OCI-LY7 (cell line): ENCODE measurements around the gene NRCAM. TPM values are rescaled to one million over a fixed set of nuclear protein-coding genes. Genes with fewer than 3 reads are reported as not detected.

Experiments
- BruUV-seq: library from RNA; stranded (reverse); fragments of 400-500 nt; replicated peaks from 2 replicates; lab custom pipeline; 2021; lab: Mats Ljungman, UMichigan
- CTCF ChIA-PET: fragments of 300-600 bp; sonication (Branson Sonifier 250); formaldehyde crosslinking; loops from one replicate; lab custom pipeline; 2022; ENCODE audit warnings: antibody characterized with exemption; ENCODE audit not compliant: unreplicated experiment; lab: Charles Lee
- POLR2A ChIA-PET: fragments of 300-600 bp; sonication (Branson Sonifier 250); formaldehyde crosslinking; loops from one replicate; lab custom pipeline; 2022; ENCODE audit warnings: antibody characterized with exemption; lab: Charles Lee
- DNase-seq: peaks from one replicate; pipeline ENCODE4 v3.0.0-alpha.2; 2015; ENCODE audit warnings: low spot score
- H2AFZ ChIP-seq: fragments of 200-600 bp; sonication (generic), shearing (Covaris generic); 2 replicates; pipeline ENCODE4 v1.6.1; 2014; ENCODE audit warnings: mild to moderate bottlenecking, antibody characterized with exemption, low read length, moderate library complexity
- H3K27ac ChIP-seq: fragments of 200-600 bp; sonication (generic); 2 replicates; pipeline ENCODE4 v1.5.1; 2014; ENCODE audit warnings: mixed run types, low read depth, mild to moderate bottlenecking, moderate library complexity, low read length, inconsistent platforms; ENCODE audit not compliant: poor library complexity, severe bottlenecking
- H3K36me3 ChIP-seq: fragments of 200-600 bp; sonication (generic); 2 replicates; pipeline ENCODE4 v1.6.1; 2014; ENCODE audit warnings: mild to moderate bottlenecking, antibody characterized with exemption, low read length, moderate library complexity, mixed read lengths; ENCODE audit not compliant: insufficient read depth
- H3K4me1 ChIP-seq: fragments of 200-600 bp; sonication (generic); 2 replicates; pipeline ENCODE4 v1.5.1; 2014; ENCODE audit warnings: mild to moderate bottlenecking, low read length; ENCODE audit not compliant: insufficient read depth, poor library complexity, severe bottlenecking
- H3K4me2 ChIP-seq: fragments of 200-600 bp; sonication (generic); 2 replicates; pipeline ENCODE4 v1.6.1; 2014; ENCODE audit warnings: mild to moderate bottlenecking, low read length
- H3K4me3 ChIP-seq: fragments of 200-600 bp; sonication (generic); 2 replicates; pipeline ENCODE4 v1.5.1; 2014; ENCODE audit warnings: mild to moderate bottlenecking, low read depth, low read length; ENCODE audit not compliant: poor library complexity, severe bottlenecking
- H3K79me2 ChIP-seq: fragments of 200-600 bp; sonication (generic); 2 replicates; pipeline ENCODE4 v1.6.1; 2016; ENCODE audit warnings: low read depth, mild to moderate bottlenecking, low read length, moderate library complexity, mixed read lengths; ENCODE audit not compliant: insufficient read depth
- H3K9me2 ChIP-seq: fragments of 200-600 bp; sonication (generic); 2 replicates; pipeline ENCODE4 v1.6.1; 2016; ENCODE audit warnings: mild to moderate bottlenecking, low read length, mixed read lengths; ENCODE audit not compliant: insufficient read depth
- H3K9me3 ChIP-seq: fragments of 200-600 bp; sonication (generic); 2 replicates; pipeline ENCODE4 v1.6.1; 2014; ENCODE audit warnings: mild to moderate bottlenecking, mixed run types, low read length, mixed read lengths
- H4K20me1 ChIP-seq: fragments of 200-600 bp; sonication (generic); 2 replicates; pipeline ENCODE4 v1.6.1; 2014; ENCODE audit warnings: mild to moderate bottlenecking, antibody characterized with exemption, low read length, moderate library complexity, mixed read lengths; ENCODE audit not compliant: insufficient read depth
- CTCF ChIP-seq: fragments of 200-600 bp; sonication (generic); conservative IDR thresholded peaks from 2 replicates; pipeline ENCODE4 v1.5.1; 2014; ENCODE audit warnings: mild to moderate bottlenecking, antibody characterized with exemption, low read length, moderate library complexity, mixed read lengths
- EZH2phosphoT487 ChIP-seq: fragments of 200-600 bp; sonication (generic); IDR thresholded peaks from 2 replicates; pipeline ENCODE4 v1.6.1; 2018; ENCODE audit warnings: low read depth, borderline replicate concordance, mild to moderate bottlenecking, mixed run types, antibody characterized with exemption, low read length, moderate library complexity, mixed read lengths
- intact Hi-C: fragments of 100-400 bp; cut with micrococcal nuclease; formaldehyde crosslinking; loops from one replicate; pipeline ENCODE4 v1.10.0; 2022; ENCODE audit not compliant: unreplicated experiment
- total RNA-seq, 2 experiments: library from RNA; depleted of rRNA in 1 of 2; stranded (reverse); fragments of >200 nt in 1 of 2; shearing (Covaris generic) in 1 of 2; gene quantifications; 2 replicates each; pipeline ENCODE4 v1.2.3, GENCODE V29; 2014 to 2022

Gene NRCAM
- total RNA-seq, 2 experiments from 2014 or later: not detected

DNA sequence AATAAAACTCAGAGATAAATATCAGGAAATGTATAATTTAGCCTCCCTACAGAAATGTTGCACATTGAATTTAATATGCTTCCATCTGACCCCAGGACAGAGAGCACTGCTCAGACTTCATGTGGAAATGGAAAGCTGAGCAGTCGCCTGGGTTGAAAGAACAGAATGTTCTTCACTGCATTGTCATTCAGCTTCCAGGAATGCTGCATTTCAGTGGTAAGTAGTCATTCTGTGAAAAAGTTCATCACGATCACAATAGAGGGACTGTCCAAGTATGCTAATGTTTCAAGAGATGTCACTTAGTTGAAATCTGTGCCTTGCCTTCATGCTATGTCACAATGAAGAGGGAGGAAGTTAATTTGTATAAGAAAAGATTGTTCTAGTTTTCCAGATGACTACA lies 147.3 kb downstream of the NRCAM start:
- no peaks in the 10 kb centered on the region for H3K9me3 ChIP-seq
- no peak overlapping the region for H3K4me2 ChIP-seq
- intact Hi-C loops: no loop called here
- POLR2A ChIA-PET: interaction anchor here (0.7 to 1.9 kb wide), 2 partner anchors 12 to 19 kb away, joined by 3 to 4 read pairs; no protein-coding TSS in a partner anchor
- no peaks in the 10 kb centered on the region for H4K20me1 ChIP-seq
- H3K36me3 ChIP-seq: no peaks in the 10 kb centered on the region
- H2AFZ ChIP-seq: no peak overlapping the region
- BruUV-seq: no TSS peak
- no peak overlapping the region for H3K27ac ChIP-seq
- TF ChIP-seq EZH2phosphoT487 (no peak), CTCF (no peak)
- H3K9me2 ChIP-seq: no peaks in the 10 kb centered on the region; the same call in 1 of the 2 replicates
- H3K79me2 ChIP-seq: no peaks in the 10 kb centered on the region
- no peak overlapping the region for H3K4me3 ChIP-seq
- H3K4me1 ChIP-seq: no peaks in the 10 kb centered on the region
- CTCF ChIA-PET: no interaction called here
- no peak for DNase-seq

GRCh38 chr7:108308276-108308675 lies 148.0 kb downstream of the NRCAM start:
- H3K4me3 ChIP-seq: no peak overlapping the region
- no peaks in the 10 kb centered on the region for H3K4me1 ChIP-seq
- H3K4me2 ChIP-seq: no peak overlapping the region
- no peaks in the 10 kb centered on the region for H3K9me3 ChIP-seq
- no peak overlapping the region for H3K27ac ChIP-seq
- no peak for DNase-seq
- POLR2A ChIA-PET: interaction anchor here (1.9 kb wide), 1 partner anchor 19 kb away, joined by 4 read pairs; no protein-coding TSS in a partner anchor
- intact Hi-C loops: no loop called here
- H3K36me3 ChIP-seq: no peaks in the 10 kb centered on the region
- no peaks in the 10 kb centered on the region for H3K79me2 ChIP-seq
- CTCF ChIA-PET: no interaction called here
- H2AFZ ChIP-seq: no peak overlapping the region
- TF ChIP-seq EZH2phosphoT487: no peak
- TF ChIP-seq CTCF: no peak
- BruUV-seq: no TSS peak
- no peaks in the 10 kb centered on the region for H4K20me1 ChIP-seq
- no peaks in the 10 kb centered on the region; the same call in 1 of the 2 replicates for H3K9me2 ChIP-seq

DNA sequence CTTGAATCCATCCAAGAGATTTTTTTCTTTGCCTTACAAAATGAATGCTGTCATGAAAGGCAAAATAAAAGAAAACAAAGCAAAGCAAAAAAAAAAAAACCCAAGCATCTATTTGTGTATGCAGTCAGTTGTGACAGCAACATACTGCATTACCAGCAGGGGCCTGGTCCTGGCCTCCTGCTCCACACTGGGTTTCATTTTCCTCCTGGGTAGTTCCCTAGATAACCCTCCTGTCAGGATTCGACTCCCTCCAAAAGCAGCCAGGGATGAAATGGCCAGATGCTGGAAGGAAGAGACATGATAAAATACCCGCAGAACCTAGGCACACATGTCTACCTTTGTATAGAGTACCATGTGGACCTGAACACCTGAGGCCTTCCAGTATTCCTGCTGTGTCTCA lies 148.6 kb downstream of the NRCAM start:
- H3K36me3 ChIP-seq: no peaks in the 10 kb centered on the region
- H3K27ac ChIP-seq: no peak overlapping the region
- no TSS peak for BruUV-seq
- H3K79me2 ChIP-seq: no peaks in the 10 kb centered on the region
- intact Hi-C loops: no loop called here
- H2AFZ ChIP-seq: no peak overlapping the region
- H3K4me2 ChIP-seq: no peak overlapping the region
- H3K9me2 ChIP-seq: no peaks in the 10 kb centered on the region; the same call in 1 of the 2 replicates
- no peaks in the 10 kb centered on the region for H3K4me1 ChIP-seq
- ChIA-PET POLR2A (no interaction called here), CTCF (no interaction called here)
- no peak overlapping the region for H3K4me3 ChIP-seq
- H3K9me3 ChIP-seq: no peaks in the 10 kb centered on the region
- TF ChIP-seq CTCF: no peak
- no peak for TF ChIP-seq EZH2phosphoT487
- no peaks in the 10 kb centered on the region for H4K20me1 ChIP-seq
- DNase-seq: no peak
